ENCODE results near the gene TPCN2.

DNA sequence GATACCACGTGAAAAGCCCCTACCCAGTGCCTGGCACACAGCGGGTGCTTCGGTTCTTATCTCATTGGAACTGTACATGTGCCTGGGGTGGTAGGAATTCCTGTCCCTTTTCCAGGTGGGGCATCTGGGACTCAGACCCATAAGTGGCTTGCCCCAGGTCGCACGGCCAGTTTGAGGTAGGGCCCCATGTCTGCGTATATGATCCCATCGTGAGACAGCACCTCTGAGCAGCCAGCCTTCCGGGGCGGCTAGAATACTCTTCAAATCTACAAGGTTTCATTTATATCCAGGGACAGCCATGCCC is 73.5 kb downstream of the TPCN2 start:
- no peak for TF ChIP-seq POLR2A (IDR thresholded peaks at IDR 0.05)
- TF ChIP-seq, protein P1, sequence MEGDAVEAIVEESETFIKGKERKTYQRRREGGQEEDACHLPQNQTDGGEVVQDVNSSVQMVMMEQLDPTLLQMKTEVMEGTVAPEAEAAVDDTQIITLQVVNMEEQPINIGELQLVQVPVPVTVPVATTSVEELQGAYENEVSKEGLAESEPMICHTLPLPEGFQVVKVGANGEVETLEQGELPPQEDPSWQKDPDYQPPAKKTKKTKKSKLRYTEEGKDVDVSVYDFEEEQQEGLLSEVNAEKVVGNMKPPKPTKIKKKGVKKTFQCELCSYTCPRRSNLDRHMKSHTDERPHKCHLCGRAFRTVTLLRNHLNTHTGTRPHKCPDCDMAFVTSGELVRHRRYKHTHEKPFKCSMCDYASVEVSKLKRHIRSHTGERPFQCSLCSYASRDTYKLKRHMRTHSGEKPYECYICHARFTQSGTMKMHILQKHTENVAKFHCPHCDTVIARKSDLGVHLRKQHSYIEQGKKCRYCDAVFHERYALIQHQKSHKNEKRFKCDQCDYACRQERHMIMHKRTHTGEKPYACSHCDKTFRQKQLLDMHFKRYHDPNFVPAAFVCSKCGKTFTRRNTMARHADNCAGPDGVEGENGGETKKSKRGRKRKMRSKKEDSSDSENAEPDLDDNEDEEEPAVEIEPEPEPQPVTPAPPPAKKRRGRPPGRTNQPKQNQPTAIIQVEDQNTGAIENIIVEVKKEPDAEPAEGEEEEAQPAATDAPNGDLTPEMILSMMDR (IDR thresholded peaks at IDR 0.05), result no peak
- no peak for TF ChIP-seq EP300 (IDR thresholded peaks at IDR 0.05)
- TF ChIP-seq POLR2AphosphoS5 (IDR thresholded peaks at IDR 0.05), result no peak
